RKO (cell line): ENCODE results near the gene ZMYM2.

Source experiments
- DNase-seq: peaks from one replicate; pipeline ENCODE4 v3.0.0-alpha.2; 2016; ENCODE audit warnings: low spot score

The ZMYM2 gene

DNA sequence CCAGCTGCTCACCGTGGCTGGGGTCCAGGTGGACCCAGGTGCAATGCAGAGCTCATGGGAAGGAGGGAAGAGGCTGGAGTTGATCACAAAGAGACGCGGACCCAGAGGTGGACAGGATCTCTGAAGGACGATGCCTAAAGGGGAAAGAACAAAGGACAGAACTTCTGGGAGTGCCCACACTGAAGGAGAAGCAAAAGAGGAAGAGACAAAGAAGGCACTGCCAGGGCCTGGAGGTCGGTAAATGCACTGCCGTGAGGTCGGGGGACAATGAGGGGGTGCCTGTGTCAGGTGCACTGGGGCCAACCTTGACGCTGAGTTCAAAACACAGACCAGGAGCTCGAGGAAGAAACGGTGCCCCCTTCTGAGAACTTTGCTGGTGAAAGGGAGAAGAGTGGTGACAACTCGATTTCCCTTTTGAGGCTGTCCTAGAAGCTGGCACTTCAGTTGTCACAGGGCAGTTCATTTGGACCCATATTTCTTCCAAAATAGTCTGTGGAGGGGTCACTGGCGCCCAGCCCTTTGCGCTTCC is 146.7 kb downstream of the ZMYM2 start:
- no peak for DNase-seq

DNA sequence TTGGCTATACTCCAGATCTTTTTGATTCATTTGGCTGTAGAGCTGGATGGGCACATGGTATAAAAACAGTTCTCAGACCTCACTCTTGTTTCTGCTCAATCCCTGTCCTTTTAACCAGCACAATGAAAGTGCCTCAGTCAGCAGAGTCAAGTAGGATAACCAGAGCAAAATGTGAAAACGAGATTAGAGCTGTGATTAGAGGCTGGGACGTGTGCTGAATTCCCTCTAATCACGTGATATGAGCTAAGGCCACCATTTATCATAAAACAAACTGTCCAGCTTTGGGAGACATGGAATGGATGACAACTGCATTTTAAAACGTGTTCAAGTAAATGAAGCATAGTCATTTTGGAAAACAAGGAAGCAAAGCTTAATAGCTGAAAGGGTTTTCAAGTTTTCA is 148.2 kb downstream of the ZMYM2 start:
- DNase-seq, result no peak

DNA sequence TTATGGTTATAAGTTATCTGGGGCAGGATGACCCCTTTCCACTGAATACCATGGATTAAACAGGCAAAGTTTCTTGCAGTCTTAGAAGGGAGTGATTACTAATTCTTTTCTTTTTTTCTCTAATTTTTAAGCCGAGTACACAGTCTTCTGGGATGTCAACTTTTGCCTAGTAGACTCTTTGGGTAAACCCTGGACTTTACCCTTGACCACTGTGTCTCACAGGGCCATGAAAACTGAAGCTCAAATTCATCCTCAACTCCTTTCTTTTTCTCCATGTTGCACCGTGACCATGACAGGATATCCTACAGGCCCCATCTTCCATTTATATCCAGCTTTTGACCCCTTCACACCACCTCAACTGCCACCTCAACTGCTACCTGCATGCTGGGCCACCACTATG is 150.5 kb downstream of the ZMYM2 start:
- DNase-seq, result no peak

DNA sequence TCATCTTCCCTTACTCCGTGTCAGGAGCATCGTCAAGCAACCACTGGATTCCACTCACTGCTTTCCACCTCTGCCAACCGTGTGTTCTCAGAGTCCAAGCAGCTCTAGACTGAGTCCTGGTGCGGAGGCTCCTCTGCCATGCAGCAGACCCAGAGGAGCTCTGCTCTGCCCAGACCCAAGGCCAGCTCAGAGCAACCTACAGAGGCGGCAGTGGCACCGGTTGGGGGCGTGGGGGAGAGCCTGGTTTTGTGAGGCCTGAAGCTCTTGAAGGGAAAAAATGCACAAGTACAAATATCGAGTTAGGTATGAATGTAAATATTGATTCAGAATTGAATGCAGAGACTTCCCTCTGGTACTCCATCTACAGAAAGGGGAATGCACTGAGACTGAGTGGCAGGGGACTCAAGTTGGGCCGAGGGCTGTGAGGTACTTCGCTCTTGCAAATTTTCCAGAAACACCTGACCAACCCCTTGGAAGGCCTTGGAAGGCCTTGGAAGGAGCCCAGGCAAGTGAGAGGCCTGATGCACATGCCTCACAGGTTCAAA is 155.6 kb downstream of the ZMYM2 start:
- DNase-seq, result no peak

DNA sequence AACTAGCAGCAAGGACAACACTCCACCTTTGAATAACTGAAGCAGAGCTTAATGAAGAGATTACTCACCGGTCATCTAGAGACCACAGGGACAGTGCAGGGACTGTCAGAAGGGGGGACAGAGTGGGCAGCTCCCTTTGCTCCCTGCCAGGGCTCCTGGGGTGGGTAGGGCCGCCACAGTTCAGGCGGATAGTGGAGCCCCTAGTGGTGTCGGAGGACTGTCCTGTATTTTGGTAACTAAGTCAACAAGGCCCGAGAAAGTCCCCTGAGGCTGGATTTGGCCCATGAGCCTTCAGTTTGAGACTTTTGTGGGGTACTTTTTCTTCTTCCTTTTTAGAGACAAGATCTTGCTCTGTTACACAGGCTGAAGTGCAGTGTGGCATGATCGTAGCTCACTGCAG is 157.7 kb downstream of the ZMYM2 start:
- no peak for DNase-seq

DNA sequence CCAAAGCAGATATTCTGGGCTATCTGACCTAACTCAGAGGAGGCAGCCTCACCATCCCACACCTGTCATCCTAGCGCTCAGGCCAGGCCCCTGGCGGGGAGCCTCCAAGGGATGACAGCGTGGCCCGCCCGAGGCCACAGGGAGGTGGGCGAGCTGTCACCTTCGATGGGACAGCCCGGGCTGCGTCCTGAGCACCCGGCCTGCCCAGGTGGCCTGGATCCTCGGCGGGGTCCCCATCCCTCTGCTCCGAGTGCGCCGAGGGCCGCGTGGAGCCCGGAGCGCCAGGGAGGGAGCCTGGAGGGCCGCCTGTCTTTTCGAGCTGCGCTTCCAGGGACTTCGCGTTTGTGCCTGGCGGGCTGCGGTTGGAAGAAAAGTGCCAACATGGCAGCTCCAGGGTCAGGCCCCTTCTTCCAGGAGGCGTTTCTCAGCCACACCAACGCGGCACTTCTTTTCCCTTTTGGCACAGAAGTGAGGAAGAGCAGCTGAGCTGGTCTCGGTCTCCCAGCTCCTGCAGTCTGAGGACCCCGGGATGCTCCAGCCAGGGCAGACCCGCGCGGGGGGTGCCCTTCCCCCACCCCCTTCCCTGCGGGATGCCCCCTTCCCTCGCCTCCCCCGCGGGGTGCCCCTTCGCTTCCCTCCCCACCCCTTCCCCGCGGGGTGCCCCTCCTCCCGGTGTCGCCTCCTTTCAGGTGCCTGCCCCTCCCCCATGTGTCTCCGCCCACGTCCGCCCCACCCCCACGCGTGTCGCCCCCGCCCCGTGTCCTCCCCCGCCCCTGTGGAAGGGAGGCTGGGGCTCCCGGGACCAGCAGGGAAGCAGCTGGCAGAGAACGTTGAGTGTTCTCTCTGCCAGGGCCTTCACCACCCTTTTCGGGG is 160.0 kb downstream of the ZMYM2 start:
- no peak for DNase-seq

DNA sequence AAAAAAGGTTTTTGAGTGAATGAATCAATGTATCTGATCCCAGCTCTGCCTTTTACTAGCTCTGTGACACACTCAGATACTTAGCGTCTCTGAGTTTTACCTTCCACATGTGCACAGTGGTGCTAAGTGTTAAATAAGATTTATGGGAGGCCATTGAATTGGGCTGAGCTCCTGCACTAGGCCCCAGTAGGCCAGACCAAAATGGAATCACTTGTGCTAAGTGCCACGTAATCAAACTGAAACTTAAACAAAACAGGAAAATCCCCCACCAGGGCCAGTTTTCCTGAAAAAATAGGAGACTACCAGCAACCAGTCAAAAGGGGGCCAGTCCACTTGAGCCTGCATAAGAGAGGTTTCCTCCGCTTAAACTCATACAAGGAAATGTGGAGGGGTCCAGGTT is 161.4 kb downstream of the ZMYM2 start:
- no peak for DNase-seq

DNA sequence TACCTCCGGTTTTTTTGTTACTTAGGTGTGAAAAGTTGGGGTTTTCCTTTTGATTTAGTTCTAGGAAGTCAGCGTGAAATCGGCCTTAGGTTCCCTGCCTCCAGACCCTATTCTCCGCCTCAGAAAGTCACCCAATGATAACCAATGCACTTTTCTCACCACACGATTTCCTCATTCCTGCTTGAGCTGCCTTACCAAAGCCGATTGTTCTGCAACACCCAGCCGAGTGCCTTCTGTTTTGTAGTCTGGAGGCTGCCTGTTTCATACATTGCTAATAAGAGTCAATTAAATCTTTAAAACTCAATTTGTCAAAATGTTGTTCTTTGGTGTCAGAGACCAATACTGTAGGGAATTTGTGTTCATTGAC is 162.6 kb downstream of the ZMYM2 start:
- no peak for DNase-seq

DNA sequence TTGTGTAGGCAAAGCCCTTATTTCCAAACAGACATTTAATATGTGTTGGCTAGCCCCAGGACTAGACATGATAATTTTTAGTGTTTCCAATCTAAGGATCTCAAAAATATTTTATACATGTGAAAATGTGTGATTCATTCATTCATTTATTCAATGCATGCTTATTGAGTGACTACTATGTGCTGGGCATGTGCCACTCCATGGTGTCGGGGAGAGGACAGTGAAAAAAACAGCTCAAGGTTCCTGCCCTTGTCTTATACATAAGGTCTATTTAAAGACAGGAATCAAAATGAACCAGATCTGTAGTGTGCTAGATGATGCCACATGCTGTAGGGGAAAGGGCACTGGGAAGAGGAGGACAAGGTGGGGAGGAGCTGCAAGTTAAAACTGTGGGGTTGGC is 165.8 kb downstream of the ZMYM2 start:
- DNase-seq, result no peak

DNA sequence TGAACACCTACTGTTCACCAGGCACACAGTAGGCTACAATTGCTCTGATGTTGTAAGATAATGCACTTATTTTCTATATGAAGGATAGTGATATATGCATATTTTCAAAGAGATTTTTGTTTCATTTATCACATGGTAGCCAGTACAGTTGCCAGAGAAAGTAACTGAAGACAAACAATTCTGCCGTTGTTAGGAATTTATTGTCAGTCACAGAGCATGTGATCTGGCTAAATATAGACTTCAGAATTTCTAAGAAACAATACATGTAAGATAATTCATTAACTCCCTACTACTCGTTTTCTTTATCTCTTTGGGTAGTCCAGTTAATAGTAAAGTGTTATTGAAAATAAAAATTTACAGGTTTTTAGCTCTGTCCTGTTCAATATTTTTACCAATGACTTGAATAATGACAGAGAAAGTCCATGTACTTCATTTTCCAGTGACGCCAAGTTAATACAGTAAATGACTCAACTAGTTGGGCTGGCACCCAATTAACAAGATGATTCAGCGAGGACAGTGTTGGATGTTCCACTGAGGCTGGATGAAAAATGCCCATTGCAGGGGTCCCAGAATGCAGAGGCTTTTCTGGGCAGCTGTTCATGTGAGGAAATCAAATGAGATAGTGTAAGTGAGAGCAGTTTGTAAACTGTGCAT is 166.7 kb downstream of the ZMYM2 start:
- DNase-seq, result peak; percentile 50

DNA sequence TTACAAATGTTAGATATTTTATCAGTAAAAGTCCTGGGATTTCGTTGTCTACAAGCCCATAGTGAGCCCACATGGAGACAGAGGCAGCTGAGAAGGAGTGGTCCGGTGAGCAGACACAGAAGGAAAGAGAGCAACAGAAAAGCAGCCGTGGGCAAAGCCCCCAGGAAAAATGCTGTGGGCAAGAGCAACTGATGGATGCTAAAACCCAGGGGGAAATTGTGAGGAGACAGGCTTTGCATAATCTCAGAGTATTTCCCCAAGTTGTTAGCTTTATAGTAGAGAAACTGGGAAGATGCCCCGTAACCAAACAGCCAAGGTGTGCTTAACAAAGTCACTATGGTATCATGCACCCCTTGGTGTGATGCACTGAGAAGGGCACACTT is 167.2 kb downstream of the ZMYM2 start:
- no peak for DNase-seq

DNA sequence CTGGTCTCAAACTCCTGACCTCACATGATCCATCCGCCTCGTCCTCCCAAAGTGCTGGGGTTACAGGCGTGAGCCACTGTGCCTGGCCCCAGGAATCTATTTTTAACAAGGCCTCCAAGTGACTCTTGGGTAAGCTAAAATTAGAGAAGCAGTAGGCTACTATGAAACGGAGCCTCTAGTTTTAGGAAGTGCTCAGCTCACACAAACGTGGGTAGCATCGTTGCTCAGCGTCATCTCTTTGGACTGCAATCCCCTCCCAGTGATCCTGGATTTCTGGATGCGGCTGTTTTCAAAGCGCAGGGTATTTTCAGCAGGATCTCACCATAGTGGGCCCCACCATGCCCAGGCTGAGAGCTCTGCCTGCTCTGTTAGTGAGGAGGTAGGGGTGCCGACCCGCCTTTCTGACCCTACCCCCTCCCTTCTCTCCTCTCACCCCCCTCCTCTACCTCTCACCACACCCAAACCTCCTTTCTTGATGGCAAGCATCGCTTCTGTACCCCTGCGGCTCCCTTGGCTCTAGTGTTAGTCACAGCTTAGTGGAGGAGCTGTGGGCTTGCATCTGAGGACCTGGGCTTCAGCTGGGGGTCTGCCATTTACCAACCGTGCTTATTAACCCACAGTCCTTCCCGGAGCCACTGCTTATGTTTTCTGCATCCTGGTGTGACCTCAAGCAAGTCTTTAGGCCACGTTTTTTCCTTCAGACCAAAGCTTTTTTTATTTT is 168.2 kb downstream of the ZMYM2 start:
- no peak for DNase-seq

DNA sequence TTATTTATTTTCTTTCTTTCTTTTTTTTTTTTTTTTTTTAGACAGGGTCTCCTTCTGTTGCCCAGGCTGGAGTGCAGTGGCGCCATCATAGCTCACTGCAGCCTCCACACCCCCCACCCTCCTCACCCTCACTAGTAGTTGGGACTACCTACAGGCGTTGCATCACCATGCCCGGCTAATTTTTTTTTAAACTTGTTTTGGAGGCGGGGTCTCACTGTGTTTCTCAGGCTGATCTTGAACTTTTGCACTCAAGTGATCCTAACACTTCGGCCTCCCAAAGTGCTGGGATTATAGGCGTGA is 168.7 kb downstream of the ZMYM2 start:
- no peak for DNase-seq

DNA sequence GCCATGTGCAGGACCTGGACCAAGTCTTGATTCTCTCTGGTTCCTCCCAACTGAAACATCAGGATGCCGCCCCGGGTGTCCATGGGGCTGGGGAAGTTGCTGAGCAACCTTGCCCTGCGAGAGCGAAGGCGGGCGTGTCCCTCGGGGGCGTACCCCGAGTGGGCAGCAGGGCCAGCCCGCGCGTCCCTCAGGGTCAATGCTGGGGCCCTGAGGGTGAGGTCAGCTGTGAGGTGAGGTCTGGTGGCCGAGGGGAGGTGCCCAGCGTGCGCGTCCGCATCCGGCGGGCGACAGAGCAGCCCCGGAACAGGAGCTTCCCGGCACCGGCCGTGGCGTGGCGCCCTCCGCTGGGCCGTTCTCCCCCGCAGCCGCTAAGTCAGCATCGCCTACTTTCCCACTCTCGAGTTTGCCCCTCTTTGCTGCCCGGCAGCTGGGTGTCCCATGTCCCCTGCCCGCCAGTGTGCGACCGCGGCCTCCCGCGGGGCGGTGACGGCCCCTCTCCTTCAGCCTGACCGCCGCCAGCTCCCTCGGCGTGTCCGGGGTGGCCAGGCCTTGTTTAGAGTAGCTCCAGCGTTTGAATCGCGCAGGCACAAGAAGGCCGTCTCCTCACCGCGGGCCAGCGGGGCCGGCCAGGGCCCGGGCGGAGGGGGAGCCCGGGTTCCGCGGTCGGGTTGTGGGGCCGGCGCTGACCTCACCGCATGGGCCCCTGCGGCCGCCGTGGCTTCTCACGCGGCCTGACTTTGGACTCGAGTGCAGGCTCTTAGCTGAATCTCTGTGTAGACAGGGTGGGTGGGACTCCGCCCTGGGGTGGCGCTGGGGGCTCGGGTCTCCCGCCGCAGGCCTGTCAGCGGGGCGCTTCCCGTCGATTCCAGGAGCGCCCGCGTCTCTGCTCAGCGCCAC is 169.3 kb downstream of the ZMYM2 start:
- peak; percentile 69 for DNase-seq

DNA sequence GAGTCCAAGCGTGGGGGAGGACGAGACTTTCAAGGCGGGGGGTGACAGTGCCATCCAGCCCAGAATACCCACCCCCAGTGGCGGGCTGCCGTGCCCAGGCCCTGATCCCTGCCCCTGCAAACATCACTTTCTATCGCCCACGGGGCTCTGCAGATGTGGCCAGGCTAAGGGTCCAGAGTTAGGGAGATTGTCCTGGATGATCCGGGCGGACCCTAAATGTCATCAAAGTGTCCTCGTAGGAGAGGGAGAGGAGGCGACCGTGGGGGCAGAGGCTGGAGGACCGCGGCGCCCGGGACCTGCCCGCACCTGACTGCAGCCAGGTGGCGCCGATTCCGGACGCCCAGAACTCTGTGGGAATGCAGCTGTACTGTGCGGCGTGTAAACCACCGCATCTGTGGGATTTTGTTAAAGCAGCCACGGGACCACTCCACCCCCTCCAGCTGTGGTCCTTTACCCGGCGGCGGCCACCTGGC is 170.0 kb downstream of the ZMYM2 start:
- no peak for DNase-seq

DNA sequence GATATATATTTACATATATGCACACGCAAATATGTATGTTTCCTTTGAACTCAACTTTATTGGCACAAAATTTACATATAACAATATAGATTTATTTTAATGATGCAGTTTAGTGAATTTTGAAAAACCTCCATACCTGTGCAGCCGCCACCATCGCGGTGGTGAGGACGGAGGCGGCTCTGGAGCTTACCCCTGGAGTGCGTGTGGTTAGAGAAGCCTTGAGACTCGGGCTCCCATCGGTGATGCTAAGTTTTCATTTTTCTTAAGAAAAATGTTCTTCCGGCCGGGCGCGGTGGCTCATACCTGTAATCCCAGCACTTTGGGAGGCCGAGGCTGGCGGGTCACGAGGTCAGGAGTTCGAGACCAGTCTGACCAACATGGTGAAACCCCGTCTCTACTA is 170.5 kb downstream of the ZMYM2 start:
- no peak for DNase-seq

DNA sequence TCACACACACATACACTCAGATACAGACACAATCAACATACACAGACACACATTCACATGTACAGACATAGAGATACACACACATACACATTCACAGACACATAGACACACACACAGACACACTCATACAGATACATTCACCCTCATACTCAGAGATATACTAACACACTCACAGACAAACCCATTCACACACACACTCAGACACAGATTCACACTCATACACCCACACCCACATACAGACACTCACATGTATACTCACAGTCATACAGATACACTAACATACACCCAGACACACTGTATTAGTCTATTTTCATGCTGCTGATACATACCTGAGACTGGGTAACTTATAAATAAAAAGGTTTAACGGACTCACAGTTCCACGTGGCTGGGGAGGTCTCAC is 171.5 kb downstream of the ZMYM2 start:
- DNase-seq, result no peak

DNA sequence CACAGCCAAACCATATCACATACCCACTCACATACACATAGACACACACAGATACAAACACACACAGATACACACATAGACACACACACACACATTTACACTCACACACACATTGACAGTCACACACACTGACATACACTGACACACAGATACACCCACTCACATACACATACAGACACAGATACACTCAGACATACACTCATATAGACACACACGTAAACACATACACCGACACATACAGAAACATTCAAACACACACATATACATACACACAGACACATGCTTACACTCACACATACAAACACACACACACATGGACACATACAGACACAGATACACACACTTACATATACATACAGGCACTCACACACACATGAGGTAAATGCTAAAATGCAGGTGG is 172.1 kb downstream of the ZMYM2 start:
- no peak for DNase-seq

DNA sequence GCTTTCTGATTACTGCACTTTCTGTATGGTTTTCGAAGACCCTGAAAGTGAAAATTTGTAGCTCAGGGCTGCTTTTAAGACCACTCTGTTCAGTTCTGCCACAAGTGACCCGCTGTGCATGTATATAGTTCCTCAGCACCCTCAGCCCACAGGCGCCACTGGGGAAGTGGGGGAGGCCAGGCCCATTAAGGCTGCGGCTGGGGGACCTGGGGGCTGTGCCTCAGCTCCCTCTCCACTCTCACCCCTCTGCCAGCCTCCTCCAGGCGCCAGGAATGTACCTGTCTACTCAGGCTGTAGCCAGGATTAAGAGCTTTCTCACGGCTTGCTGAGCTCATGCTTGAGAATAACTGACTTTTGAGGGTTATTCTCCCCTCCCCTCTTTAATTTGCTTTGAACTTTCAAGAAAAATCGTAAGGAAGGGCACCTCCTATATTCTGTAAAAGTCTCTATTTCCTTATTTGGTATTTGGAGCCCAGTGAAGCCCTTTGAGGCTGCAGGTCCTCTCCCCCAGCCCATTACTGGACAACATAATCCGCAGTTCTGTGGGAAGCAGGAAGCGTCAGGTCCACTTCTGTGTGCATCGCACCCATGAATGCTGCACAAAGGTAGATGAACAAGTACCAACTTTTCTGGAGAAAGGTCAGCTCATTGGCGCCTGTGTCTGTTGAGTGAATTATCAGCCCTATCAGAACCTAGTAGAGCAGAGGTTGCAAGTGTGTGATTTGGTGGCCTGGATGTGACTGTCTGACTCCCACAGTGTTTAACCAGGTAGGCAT is 172.7 kb downstream of the ZMYM2 start:
- no peak for DNase-seq

DNA sequence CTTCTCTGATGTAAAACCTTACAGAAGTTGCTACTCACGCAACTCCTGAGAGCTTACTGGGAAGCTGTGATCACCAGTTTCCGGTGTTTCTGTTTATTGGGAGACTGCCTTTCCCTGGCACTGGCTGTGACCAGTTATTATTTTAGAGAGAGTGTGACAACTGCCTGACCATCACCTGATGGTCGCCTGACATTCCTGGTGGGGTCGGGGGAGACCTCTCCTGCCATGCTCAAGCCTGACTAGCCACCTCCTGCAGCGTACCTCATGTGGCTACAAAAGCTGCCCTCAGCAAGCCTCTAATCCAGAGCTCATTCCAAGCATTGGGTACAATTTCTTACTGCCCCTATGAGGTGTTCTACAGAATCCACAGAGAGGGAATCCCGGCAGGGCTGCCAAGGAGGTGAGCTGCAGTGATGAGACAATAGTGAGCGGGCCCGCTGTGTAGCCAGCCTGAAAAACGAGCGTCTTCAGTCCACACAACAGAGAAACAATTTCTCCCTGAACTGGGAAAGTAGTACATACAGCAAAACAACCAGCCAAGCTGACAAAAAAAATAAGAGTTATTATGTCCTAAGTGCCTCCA is 173.6 kb downstream of the ZMYM2 start:
- no peak for DNase-seq

DNA sequence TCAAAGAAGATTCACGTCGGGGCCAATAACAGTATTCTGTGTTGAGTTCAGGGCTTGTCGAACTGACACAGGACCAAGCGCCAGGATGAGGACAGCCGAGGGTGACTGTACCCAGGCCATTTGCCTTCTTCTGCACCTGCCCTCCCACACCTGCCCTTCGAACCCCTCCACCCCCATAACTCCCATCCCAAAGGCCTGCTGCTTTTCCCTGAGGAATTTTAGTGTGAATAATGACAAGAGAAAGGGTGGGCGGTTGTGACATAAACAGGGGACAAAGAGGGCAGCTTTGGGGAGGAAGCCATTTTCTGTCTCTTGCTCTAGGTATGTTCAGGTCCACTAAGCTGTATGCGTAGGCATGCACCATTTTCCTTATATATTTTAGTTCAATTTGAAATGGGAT is 176.2 kb downstream of the ZMYM2 start:
- no peak for DNase-seq
